Transverse colon (tissue), 4 donors: Measurements from ENCODE around the gene IER2.

Experiments used
- EP300 ChIP-seq: sonication (generic); formaldehyde crosslinking; IDR thresholded peaks from one replicate; pipeline ENCODE4 v1.6.1; 2017; ENCODE audit warnings: antibody characterized with exemption, low read depth
- POLR2A ChIP-seq: fragments of 450-650 bp; IDR thresholded peaks from one replicate; pipeline ENCODE4 v1.6.1; 2016; ENCODE audit warnings: antibody characterized with exemption, mild to moderate bottlenecking, moderate library complexity
- POLR2AphosphoS5 ChIP-seq, 3 donors: sonication (generic); formaldehyde crosslinking; IDR thresholded peaks; one replicate each; pipeline ENCODE4 v1.6.1; 2016; ENCODE audit warnings: antibody characterized with exemption in 3 of 3
- TF ChIP-seq, protein P1 (sequence below), 5 experiments: fragments of 200-600 bp in 3 of 5; fragments of 450-650 bp in 2 of 5; sonication (generic) in 3 of 5; IDR thresholded peaks; 1 replicate in 2 of 5; 2 replicates in 3 of 5; pipeline ENCODE4 v1.5.1; 2016 to 2017; ENCODE audit warnings: antibody characterized with exemption in 5 of 5, inconsistent platforms in 3 of 5, mild to moderate bottlenecking in 2 of 5, moderate library complexity in 1 of 5

GRCh38 chr19:13122980-13123957, 26.9 kb upstream of the IER2 start:
- TF ChIP-seq, protein P1, sequence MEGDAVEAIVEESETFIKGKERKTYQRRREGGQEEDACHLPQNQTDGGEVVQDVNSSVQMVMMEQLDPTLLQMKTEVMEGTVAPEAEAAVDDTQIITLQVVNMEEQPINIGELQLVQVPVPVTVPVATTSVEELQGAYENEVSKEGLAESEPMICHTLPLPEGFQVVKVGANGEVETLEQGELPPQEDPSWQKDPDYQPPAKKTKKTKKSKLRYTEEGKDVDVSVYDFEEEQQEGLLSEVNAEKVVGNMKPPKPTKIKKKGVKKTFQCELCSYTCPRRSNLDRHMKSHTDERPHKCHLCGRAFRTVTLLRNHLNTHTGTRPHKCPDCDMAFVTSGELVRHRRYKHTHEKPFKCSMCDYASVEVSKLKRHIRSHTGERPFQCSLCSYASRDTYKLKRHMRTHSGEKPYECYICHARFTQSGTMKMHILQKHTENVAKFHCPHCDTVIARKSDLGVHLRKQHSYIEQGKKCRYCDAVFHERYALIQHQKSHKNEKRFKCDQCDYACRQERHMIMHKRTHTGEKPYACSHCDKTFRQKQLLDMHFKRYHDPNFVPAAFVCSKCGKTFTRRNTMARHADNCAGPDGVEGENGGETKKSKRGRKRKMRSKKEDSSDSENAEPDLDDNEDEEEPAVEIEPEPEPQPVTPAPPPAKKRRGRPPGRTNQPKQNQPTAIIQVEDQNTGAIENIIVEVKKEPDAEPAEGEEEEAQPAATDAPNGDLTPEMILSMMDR (IDR thresholded peaks at IDR 0.05), result no peak
- TF ChIP-seq POLR2A (no peak), POLR2AphosphoS5 (IDR thresholded peaks at IDR 0.05) (no peak), EP300 (no peak)
